ENCODE results near the gene ALKBH2. TPM values are rescaled to one million over a fixed set of nuclear protein-coding genes. Genes with fewer than 3 reads are reported as not detected.

The ALKBH2 gene
- total RNA-seq, 4 donors from 2014 or later = 2.1 to 26.5 (median 19.1) TPM

GRCh38 chr12:109120095-109120494 lies 26.8 kb upstream of the ALKBH2 start:
- no peak for DNase-seq
- H3K27ac ChIP-seq = peak overlapping the region in 1 of 2 donors; percentile 3
- H3K27me3 ChIP-seq = no peaks in the 10 kb centered on the region
- intact Hi-C loops (cut with DNase I; ENCODE audit: low total_unique reads) = no loop called here
- no peaks in the 10 kb centered on the region for H3K9me3 ChIP-seq
- no peaks in the 10 kb centered on the region for H3K4me1 ChIP-seq
- H3K4me3 ChIP-seq = no peak overlapping the region
- H3K36me3 ChIP-seq = no peaks in the 10 kb centered on the region
- TF ChIP-seq POLR2A (IDR thresholded peaks at IDR 0.05) (no peak), CTCF (IDR thresholded peaks at IDR 0.05) (no peak)

GRCh38 chr12:109116611-109116949 lies 23.3 kb upstream of the ALKBH2 start:
- Histone ChIP-seq H3K4me3 (no peak overlapping the region), H3K4me1 (no peaks in the 10 kb centered on the region), H3K36me3 (no peaks in the 10 kb centered on the region), H3K9me3 (no peaks in the 10 kb centered on the region), H3K27me3 (no peaks in the 10 kb centered on the region), H3K27ac (peak overlapping the region; percentile 93 to 96)
- DNase-seq = no peak
- intact Hi-C loops (cut with DNase I; ENCODE audit: low total_unique reads) = no loop called here
- no peak for TF ChIP-seq CTCF (IDR thresholded peaks at IDR 0.05)
- TF ChIP-seq POLR2A (IDR thresholded peaks at IDR 0.05) = no peak

GRCh38 chr12:109115758-109116610 lies 22.7 kb upstream of the ALKBH2 start, which contains the start of gene ACACB:
ACACB (plus strand) TSS chr12:109116587; CDS start chr12:109139406, 22,819 bp downstream.
- DNase-seq = peak; percentile 34 to 67
- H3K27ac ChIP-seq = peak within 1 kb of the TSS; percentile 93 to 96
- intact Hi-C loops (cut with DNase I; ENCODE audit: low total_unique reads) = no loop called here
- no peaks in the 10 kb centered on the region for H3K4me1 ChIP-seq
- H3K36me3 ChIP-seq = no peaks in the 10 kb centered on the region
- TF ChIP-seq CTCF (IDR thresholded peaks at IDR 0.05) (no peak), POLR2A (IDR thresholded peaks at IDR 0.05) (peak in 1 of 2 donors; percentile 17)
- no peaks in the 10 kb centered on the region for H3K27me3 ChIP-seq
- no peak within 1 kb of the TSS for H3K4me3 ChIP-seq
- H3K9me3 ChIP-seq = no peaks in the 10 kb centered on the region

- Histone ChIP-seq H3K27me3 (no peaks in the 10 kb centered on the region), H3K9me3 (no peaks in the 10 kb centered on the region), H3K4me3 (no peak overlapping the region), H3K27ac (peak overlapping the region; percentile 93 to 96), H3K36me3 (no peaks in the 10 kb centered on the region), H3K4me1 (no peaks in the 10 kb centered on the region)
- no peak for DNase-seq
- intact Hi-C loops (cut with DNase I; ENCODE audit: low total_unique reads) = no loop called here
- TF ChIP-seq POLR2A (IDR thresholded peaks at IDR 0.05) (no peak), CTCF (IDR thresholded peaks at IDR 0.05) (no peak)
Observed at GRCh38 chr12:109115404-109115757, 22.1 kb upstream of the ALKBH2 start.

- DNase-seq = no peak
- TF ChIP-seq CTCF (IDR thresholded peaks at IDR 0.05) (no peak), POLR2A (IDR thresholded peaks at IDR 0.05) (no peak)
- peak overlapping the region; percentile 93 to 96 for H3K27ac ChIP-seq
- H3K9me3 ChIP-seq = no peaks in the 10 kb centered on the region
- intact Hi-C loops (cut with DNase I; ENCODE audit: low total_unique reads) = no loop called here
- H3K4me3 ChIP-seq = no peak overlapping the region
- H3K4me1 ChIP-seq = no peaks in the 10 kb centered on the region
- no peaks in the 10 kb centered on the region for H3K36me3 ChIP-seq
- H3K27me3 ChIP-seq = no peaks in the 10 kb centered on the region
Observed at GRCh38 chr12:109114644-109115043, 21.4 kb upstream of the ALKBH2 start.
